Activated CD4-positive, alpha-beta T cell treated with anti-CD3 and anti-CD28 coated beads, Interleukin-2, amount 50 U/mL, for 4 hours (primary cell): Measurements from ENCODE around the gene NEBL.

Source experiments
- DNase-seq, 2 experiments: peaks; one replicate each; pipeline ENCODE4 v3.0.0-alpha.2; 2020

The NEBL gene

DNA sequence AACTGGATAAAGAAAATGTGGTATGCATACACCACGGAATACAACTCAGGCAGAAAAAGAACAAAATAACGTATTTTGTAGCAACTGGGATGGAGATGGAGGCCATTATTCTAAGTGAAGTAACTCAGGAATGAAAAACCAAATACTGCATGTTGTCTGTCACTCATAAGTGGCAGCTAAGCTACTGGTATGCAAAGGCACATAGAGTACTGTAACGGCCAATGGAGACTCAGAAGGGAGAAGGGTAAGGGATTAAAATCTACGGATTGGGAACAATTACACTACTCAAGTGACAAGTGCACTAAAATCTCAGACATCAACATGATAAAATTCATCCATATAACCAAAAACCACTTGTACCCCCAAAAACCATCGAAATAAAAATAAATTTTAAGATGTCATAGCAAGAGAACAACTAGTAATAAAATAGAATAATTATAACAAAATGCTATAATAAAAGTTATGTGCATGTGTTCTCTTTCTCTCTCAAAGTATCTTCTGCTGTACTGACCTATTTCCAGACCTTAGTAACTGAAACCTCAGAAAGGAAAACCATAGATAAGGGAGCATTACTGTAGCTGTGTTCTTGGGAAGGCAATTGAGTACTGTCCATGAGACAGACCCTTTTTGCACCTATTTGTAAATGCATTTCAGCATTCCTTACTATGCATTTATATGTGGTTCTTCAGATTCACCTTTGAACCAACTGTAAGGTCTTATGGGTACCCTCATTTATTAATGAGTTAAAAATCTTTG, 6.7 kb upstream of the NEBL start:
- no peak for DNase-seq

DNA sequence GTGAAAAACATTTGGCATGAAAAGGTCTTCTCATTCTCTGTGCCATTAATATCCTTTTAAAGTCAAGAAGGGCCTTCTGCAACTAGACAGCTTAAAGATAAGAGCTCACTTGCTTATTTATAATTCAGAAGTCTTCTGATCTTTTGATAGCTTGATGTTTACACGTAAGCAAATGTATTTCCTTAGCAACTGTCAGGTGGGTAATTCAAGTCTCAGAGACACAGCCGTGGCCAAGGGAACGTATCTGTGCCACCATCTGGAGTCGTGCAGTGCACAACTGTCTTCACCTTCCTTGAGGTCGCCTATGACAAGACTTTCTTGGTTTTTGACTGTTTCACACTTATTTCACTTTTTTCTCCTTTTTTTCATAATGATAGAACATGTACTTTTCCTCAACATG, 4.0 kb upstream of the NEBL start:
- DNase-seq = no peak

DNA sequence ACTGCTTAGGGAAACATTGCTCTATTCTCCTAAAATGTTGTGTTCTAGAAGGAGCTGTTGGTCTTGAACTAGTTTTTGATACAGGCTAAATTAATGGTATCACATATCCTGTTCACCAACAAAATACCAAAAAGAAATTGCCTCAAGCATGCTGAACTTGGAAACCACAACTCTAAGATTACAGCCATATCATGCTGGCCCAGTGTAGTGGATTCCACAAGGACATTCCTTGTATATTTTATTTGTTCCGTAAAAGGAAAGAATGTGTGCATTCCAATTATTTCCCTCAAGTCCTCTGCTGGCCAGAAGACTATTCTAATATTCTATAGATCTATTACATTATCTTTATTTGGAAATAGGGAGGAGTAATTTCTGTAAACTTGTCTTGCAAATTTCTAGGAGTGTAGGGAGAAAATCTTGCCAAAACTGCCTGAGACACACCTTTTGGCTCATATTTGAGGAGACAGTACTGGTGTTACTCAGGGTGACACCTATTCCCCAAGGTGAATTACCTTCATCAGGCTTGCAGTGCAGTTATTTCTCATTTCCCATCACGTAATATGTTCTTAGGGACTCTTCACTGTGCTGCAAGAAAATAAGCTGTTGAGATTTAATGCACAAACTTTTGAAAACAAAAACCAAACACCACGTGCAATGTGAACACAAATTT, 1.9 kb upstream of the NEBL start:
- no peak for DNase-seq

DNA sequence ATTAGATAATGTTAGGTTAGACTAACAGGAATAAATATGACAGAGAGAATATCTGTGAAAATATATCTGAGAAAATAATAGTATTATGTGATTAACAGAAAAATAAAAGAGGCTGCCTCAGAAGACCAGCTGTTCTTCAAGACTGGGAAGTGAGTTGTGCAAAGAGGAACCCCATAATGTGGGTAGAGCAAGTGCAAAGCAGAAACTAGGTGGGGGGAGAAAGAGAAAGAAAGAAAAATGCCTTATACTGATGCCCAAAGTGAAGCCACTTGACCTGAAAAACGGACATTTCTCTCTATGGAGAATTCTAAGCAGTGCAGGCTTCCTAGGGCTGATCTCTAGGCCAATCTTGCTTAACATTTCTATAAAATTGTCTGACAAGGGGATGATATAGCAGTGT, 3.8 kb downstream of the NEBL start:
- DNase-seq = no peak

DNA sequence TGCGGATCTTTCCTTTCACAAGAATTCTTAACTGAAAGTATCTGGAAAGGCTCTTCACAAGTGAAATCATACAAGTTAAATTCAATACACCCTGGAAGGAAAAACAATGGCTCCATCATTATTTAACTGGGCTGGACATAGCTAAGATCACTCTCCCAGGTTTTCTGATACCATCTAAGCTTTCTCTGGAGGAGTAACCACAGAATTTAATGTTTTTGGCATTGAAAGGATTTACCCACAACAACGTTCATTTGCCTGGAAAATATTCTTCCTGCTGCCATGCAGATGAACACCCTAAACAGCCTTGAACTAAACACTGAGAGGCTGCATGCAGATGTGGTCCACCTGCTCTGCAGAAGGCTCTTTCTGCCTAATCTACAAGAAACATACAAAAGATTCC, 4.3 kb downstream of the NEBL start:
- no peak for DNase-seq

DNA sequence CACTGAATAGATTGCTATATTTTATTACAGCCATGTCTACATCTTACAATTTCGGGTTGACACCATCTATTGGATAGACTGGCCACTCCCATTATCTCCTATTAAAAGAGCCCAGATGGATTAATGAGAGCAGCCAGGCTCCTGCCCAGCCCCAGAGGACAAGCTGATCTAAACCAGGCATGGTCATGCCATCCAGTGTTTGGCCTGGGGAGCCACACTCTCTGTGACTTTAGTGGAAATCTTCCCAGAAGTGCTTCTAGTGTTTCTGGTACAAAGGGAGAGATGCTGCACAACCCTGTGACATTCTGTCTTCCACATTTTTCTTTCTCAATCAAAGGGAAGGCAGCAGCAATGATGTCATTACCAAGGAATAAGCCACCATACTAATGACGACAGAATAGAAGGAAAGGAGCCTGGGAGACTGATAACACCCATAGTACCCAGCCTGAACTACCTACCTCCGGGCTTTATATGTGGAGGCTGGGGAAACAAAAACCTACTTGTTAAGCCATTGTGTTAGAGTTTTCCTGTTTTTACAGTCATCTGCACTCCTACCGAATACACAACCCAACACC, 5.0 kb downstream of the NEBL start:
- no peak for DNase-seq

DNA sequence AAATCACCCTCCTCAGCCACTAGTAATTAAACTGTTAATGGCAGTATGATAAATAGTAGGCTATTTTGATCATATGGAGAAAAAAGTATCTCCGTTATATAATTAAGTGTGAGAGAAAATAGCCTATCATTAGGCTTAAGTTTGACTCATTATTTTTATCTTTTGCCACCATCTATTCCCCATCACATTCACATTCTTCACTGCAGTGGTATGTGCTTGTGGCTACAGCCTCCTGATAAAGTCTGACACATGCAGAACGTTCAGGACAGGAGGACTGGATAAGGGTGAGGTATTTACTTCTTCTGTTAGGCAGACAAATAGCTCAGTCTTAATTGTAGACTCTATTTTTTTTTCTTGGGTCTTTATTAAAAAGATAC, 5.8 kb downstream of the NEBL start:
- DNase-seq = no peak

DNA sequence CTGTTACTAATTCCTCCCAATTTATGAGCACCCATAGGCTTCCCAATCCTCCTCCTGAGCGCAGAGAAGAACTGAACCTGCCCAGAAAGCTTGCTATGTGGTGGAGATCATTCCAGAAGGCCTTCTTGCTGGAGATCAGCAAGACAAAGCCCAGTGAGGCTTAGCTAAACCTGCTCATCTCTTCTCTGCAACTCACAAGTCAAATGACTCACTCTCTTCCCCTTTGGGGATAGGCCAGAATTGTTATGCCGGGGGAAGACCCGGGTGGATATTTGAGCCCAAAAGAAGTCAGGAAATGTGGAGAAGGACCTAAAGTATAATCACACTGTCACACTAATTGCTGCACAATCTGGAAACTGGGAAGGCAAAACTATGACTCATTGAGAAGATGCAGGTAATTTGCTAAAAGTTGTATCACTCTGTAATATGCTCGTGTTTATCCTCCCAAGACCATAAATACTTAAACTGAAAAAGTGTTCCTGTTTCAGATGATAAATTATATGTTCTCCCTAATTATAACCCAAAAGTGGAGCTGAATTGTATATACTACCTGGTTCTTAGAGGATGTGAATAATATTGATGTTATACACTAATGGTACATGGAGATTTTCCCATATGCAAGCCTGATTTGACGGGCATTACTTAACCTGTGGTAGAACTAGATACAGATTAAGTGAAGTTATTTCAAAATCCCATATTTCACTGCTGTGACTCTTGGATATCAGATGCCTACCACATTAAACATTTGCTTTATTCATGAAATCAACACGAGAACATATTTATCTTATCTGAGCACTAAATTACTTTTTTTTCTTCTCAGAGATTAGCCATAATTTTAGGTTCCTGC, 6.4 kb downstream of the NEBL start:
- DNase-seq = no peak

DNA sequence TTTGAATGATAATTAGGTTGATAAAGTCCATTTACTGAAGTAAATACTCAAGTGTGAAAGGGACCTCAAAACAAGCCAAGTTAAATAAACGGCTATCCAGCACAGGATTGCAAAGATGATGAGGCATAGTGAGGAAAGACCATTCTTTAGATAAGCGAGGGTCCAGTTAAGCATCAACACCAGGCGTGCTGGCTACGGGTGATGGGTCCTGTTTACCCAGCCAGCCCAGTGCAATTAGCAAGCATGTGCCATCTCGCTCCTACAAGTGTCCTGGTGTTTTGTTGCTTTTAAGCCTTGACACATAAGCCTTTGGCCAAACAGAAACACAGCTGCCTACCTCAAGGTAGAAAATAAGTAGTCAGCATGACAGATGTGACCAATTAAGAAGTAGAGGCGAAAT, 7.1 kb downstream of the NEBL start:
- DNase-seq = no peak

DNA sequence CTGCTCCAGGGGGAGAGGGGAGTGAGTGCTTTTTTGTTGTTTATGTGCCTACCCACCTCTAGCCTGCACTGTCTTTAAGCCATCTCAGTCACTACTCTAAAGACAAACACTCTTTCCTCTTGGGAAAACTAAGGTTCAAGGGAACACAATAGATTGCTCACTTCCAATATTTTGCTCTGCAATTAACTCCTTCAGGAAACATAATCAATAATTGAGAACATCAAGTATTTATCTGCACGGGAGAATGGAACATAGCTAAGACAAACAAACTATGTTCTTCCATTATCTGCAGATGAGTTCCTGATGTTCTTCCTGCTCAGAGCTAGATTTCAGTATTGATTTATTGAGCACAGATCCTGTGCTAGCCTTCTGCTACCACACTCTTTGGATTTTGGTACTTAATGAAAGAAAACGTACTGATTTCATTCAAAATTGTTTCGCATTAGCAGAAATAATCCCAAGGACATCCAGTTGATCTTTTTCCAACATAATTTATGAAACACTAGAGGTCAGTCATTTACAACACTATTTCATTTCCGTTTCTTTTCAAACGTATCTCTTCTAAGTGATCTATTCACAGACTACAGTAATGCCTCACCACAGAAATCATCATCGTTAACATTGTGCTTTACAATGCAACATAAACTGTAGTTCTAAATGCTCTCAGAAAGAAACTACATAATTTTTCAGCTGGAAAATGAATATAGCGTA, 8.3 kb downstream of the NEBL start:
- no peak for DNase-seq

DNA sequence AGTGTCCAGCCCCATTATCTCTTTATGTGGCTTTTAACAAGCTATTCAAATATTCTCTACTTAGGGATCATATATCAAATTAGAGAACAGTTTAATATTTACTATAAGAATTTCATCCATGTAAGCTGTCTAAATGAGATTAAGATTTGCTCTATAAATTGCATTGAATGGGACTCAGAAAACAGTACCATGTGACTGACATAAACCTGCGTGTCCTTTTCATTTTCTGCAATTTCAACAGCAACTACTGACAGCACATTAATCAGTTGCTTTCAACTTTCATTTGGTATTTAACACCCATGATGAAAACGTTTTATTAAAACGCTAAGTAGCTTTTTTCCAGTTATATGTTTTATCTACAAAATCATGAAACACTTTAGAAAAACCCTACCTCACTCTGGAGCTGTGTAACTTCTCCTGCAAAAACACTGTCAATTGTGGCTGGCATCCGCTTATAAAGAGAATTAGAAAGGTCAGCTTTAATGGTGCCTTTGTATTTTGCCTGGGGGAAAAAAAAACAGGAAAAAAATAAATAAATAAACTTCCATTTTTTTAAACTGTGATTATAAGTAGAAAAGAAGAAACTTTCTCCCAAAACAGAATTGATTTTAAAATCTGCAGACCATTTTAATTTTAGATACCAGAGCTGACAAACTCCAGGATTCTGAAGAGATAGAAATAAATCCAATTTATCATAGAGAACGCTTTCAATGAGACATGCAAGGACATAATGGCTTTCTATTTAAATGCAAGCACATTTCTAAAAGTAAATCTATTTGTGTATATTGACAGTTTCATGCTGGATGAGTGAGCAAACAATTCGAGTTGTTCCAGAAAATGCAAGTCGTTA, 9.2 kb downstream of the NEBL start:
- no peak for DNase-seq

DNA sequence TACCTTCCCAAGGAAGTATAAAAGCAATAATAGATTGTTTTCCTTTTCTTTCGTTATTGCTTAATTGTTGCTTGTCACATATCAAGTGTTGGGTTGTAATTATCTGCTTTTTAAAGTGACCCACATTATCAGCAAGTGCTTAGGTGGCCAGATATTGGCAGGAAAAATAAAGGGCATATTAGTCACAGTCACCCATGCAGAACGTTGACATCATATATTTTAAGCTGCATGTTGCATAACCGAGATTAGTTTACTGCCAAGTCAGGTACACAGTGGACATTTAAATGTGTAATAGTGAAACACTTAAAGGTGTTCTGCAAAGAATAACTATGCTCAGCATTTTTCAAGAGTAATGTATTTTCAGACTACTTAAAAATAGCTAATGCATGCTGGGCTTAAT, 11.4 kb downstream of the NEBL start:
- DNase-seq = no peak

DNA sequence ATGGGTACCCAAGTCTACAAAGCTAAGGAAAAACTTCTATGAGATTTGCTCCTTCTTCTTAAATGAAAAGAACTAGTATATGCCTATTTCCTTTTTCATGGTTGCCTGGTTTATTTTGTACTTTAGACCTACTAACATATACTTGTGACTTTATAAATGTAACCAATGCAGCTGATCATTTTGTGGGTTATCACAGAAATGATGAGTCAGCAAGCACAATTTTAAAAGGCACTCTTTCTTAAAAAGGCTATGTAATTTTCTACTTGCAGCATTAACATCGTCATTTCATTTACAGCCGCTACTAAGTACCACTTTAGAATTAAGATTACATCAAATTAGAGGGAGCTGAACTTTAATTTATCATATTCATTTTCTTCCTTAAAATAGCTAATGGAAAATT, 13.6 kb downstream of the NEBL start:
- DNase-seq = no peak

DNA sequence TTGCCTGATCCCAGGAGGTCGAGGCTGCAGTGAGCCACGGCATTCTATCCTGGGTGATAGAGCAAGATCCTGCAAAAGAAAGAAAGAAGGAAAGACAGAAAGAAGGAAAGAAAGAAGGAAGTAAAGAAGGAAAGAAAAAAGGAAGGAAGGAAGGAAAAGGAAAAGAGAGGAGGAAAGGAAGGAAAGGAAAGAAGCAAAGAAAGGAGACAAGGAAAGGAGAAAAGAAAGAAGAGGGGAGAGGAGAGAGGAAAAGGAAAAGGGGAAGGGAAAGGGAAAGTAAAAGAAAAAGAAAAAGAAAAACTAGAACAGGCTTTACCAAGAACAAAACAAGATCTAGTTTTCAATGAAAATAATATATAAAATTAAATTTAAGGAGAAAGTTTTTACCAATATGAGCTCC, 15.0 kb downstream of the NEBL start:
- no peak for DNase-seq

DNA sequence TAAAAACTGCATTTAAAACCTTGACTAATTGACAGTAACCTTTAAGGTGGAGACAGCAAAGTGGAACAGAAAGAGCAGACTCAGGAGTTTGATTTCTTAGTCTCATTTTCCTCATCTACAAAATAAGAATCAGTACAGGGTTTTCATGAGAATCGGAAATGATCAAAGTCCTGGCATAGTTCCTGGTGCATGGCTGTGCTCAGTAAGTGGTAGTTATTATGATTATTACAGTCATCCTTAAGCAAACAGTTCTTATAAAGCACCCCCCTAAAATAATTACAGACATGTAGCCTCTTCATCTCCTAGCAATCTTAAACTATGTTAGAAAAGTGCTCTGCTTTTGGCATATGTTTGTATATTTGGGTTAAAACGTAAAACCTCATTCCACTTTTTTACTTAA, 18.0 kb downstream of the NEBL start:
- DNase-seq = no peak

DNA sequence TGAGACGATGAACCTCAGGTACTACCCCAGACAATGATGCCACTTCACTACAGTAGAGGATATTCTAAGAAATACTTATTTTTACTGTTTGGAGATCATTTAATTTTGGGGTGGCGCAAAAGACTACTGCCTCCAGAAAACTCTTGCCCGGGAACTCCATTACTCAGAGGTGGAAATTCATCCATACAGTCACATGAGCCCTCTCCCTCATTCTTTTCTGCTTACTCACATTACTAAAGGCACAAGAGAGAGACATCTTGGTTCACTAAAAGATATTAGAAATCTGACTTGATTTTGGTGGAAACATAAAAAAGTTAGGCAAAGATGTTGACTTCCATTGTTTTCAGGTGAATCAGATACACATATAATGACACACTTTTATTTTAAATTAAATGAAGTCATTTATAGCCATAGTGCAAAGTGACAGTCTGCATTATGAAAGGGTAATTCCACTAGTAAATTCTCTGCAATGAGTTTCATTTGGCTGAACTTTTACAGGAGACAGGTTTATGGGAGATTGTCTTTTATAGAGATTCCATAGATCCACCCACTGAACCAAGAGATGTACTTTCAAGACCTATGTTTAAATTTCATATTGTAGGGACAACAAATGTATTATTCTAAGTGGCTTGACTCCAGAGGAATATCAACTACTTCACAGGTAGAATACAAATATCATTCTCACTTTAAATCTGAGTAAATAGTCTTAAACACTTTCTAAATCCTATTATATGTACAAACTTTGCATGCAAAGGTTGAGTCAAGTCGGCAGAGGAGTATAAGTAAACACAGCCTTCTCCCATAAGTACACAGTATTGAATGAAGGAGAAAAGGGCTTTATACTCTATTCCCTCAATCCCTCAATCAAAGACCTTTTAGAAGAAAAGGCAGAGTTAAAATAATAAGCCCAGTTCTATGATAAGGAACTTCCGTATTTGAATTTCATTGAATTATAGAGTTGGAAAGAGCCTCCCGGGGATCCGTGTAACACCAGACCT, 18.8 kb downstream of the NEBL start:
- no peak for DNase-seq

DNA sequence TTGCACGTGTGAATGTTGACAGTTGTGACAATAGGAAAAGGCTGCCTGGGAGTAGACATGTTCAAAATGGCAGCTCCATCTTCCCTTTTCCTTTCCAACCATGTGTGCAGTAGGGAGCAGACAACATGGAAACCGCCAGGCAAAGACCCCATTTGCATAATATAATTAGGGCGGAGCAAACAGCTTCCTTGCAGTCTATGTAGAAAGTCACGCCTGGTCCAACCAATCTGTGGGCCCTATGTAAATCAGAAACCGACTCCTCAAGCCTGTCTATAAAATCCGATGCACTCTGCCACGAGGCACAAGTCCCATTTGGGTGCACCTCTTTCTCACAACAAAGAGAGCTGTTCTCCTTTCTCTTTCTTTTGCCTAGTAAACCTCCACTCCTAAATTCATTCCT, 19.6 kb downstream of the NEBL start:
- DNase-seq = no peak

DNA sequence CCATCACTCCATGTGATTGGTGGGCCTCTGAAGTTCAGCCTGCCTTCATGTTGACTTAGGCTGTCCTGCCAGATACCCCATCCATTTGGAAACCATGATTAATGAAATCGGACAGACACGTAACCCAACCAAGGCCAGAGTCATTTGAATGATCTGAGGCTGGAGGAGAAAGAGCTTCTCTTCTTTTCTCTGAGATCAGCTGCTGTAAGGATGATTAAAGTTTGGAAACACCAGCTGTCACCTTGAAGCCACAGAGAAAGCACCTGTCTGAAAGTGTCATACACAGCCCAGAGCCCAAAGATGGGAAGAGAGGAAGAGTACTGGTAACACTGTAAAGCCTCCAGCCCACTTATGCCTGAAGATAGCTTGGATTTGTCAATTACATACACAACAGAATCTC, 22.9 kb downstream of the NEBL start:
- DNase-seq = no peak

DNA sequence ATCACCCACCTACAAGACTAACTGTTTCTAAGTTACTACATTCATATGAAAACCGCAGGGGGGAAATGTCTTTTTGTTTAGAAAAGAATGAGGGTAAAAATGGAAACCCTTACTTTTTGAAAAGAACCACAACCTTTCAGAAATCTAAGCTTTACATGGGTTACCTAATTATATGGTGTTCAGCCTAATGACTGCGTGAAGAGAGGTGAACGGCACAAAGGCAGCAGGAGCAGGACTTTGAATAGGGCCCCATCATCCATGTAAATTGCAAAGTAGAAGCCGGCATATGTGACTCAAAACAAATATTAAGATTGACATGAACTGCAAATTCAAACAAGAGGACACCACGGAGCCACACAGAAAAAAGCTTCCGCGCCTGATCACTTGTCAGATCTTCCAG, 25.1 kb downstream of the NEBL start:
- DNase-seq = no peak

DNA sequence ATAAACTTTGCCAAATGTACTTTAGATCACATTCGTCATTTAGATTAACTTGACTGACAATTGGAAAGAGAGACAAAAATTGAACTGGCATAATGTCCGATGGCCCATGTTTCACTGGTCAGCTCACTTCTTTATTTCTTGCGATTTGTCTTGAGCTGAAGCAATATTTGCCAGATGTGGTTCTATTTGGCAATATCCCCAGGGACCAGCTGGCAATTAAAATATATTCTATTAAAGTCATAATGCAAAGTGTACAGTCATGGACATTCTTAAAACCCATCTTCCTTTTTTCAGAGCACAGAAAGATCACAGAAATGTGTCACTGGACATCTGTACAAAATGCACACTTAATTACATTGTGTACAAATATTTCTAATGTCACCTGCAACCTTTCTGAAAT, 26.3 kb downstream of the NEBL start:
- DNase-seq = no peak

DNA sequence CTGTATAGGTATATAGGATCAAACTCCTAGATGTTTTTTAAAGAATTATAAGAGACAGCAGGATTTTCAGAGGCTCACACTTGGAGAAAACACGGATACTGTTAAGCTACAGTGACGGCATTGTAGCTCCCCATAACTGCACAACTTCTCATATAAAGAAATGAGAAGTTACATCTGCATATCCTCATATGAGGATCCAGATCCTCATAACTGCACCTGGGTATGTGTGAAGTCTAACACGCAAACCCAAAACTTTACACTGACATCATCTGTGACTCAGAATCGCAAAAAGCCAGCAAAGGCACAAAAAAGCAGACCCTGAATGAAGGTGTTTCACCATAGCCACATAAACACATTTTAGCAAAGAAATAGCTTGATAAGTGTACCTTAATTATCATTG, 34.1 kb downstream of the NEBL start:
- no peak for DNase-seq
